HG03457 (cell line): ENCODE measurements around the gene RAB9A.
"Not testable (repeated sequence)": the region's sequence is repeated elsewhere in the genome, so short reads cannot be mapped to it uniquely, and the experiment has no call there.

Source experiments
- ATAC-seq: cut with Tn5 transposase; IDR thresholded peaks from one replicate; pipeline ENCODE4 v1.9.1; 2021; ENCODE audit warnings: moderate number of reproducible peaks; ENCODE audit not compliant: unreplicated experiment

The RAB9A gene

GRCh38 chrX:13669246-13669737, 19.6 kb upstream of the RAB9A start:
- ATAC-seq = peak; percentile 72

DNA sequence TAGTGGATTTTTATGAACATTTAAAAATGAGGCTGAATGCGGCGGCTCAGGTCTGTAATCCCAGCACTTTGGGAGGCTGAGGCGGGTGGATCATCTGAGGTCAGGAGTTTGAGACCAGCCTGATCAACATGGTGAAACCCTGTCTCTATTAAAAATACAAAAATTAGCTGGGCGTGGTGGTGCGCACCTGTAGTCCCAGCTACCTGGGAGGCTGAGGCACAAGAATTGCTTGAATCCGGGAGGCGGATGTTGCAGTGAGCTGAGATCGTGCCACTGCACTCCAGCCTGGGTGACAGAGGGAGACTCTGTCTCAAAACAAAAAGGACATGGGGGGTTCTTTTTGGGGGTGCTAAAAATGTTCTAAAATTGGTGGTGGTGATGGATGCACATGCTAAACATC, 19.2 kb upstream of the RAB9A start:
- ATAC-seq = not testable (repeated sequence)

- ATAC-seq = no peak
These were observed 18.7 kb upstream of the RAB9A start for GRCh38 chrX:13670197-13670596.

GRCh38 chrX:13673016-13673415, 15.9 kb upstream of the RAB9A start:
- no peak for ATAC-seq

DNA sequence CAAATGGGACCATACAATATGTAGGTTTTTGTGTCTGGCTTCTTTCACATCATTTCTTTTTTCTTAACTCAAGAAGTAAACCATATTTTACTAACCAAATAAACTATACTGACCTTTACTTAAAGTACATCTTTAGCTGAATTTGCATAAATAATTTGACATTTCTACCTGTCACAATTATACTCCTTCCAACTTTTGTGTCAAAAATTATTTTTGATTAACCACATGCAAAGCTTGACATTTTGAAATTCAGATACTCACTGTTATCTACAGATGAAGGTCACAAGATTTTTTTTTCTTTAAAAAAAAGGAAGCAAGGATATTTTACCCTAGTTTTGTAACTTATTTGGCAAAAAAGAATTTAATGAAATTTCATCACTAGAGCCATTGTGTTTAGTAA, 12.0 kb upstream of the RAB9A start:
- ATAC-seq = no peak

GRCh38 chrX:13679700-13680099, 9.2 kb upstream of the RAB9A start:
- ATAC-seq = not testable (repeated sequence)

GRCh38 chrX:13681595-13681994, 7.3 kb upstream of the RAB9A start:
- no peak for ATAC-seq

GRCh38 chrX:13684361-13684760, 4.6 kb upstream of the RAB9A start:
- ATAC-seq = no peak

DNA sequence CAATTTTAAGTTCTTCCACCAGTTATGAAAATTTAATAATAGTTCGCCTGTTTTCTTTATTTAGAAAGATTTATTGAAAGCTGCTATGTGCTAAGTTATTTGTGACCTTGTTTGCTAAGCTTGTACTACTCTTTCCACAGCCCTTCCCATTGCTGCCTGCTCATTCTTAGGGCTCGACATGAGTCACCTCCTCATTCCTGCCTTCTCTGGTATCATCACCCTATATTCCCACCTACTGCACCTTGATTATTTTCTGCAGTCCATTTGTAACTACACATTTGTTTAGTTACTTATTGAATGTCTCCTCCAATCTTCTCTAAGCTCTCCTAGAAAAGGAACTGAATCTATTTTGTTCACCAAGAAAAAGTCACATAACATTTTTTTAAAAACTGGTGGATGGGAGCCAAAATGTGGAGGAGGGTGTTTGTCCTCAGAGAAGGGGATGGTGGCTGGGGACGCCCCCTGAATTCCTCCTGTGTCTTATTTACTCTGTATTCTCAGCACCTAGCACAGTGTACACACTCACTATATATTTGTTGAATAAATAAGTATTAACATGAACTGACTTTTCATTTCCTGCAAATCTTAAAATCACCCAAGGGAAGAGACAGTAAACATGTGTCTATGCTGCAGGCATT, 3.7 kb upstream of the RAB9A start:
- ATAC-seq = no peak

- no peak for ATAC-seq
These were observed 1.7 kb upstream of the RAB9A start for GRCh38 chrX:13687203-13687602.

DNA sequence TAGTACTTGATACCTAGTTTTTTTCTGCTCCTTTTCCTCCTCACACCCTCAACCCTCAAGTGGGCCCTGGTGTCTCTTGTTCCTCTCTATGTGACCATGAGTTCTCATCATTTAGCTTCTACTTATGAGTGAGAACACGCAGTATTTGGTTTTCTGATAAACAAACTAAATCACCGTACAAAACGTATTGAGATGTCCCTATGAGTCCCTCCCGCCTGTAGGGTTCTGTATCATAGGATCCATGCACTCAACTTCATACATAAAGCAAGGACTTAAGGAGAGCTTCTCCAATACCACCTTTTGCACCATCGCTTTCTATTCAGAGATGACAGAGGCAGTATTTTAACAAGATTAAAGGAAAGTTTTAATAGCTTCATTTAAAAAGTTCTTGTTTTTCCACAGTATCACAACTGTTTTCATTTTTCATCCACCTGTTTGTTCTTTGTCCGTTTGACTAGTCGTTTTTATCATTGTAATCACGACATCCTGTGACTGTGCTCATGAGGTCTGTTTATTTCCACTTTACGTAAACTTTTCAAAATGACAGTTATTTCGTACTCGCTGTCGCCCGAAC, 457 bp upstream of the RAB9A start:
- no peak for ATAC-seq

- ATAC-seq = no peak
These were observed 848 bp downstream of the RAB9A start for GRCh38 chrX:13689741-13690211.

DNA sequence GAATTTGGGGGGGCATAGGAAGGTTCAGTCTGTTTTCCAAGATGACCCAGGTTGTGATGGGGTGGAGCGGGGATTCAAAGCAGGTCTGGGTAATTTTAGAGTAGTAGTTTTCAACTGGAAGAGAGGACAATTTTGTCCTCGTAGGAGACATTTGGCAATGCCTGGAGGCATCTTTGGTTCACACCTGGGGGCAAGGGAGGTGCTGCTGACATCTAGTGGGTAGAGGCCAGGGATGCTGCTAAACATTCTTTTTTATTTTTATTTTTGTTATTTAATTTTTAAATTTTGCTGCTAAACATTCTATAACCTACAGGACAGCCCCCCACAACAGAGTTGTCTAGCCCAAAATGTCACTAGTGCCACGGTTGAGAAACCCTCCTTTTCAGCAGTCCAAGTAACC, 1.9 kb downstream of the RAB9A start:
- no peak for ATAC-seq

DNA sequence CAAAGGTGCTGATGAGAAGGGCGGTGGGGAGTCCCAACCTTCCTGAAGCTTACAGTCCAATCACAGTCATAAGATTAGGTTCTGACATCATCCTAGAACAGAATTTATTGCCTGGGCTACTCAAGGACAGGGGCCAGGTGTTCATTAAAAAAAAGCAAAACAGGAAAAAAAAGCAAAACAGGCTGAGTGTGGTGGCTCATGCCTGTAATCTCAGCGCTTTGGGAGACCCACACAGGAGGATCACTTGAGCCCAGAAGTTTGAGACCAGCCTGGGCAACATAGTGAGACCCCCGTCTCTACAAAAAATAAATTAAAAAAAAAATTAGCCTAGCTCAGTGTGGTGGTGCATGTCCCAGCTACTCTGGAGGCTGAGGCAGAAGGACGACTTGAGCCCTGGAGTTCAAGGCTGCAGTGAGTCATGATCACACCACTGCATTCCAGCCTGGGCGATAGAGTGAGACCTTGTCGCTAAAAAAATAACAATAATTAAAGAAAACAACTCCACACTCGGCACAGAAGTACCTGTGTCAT, 3.0 kb downstream of the RAB9A start:
- no peak for ATAC-seq

DNA sequence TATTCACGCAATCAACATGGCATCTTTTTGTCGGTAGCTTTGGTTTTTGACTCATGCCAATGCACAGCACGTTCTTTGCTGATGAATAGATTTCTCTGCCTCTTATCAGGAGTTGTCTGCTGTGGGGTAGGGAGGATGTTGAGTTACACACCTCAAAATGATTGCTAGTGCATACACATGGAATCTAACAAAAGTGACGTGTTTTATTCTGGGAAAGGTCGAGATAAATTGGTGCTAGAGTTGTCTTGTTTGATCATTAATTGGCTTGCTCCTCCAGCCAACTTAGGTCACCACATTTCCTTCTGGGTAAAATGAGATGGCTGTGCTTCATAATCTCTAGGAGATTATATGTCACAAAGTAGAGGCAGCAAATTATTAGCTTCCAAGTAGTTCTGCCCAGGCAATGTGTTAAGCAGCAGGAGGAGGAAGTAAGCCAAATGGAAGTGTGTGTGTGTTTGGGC, 3.9 kb downstream of the RAB9A start:
- ATAC-seq = no peak

- ATAC-seq = no peak
These were observed 4.5 kb downstream of the RAB9A start for GRCh38 chrX:13693341-13693961.

GRCh38 chrX:13694359-13694758, 5.4 kb downstream of the RAB9A start:
- ATAC-seq = no peak

DNA sequence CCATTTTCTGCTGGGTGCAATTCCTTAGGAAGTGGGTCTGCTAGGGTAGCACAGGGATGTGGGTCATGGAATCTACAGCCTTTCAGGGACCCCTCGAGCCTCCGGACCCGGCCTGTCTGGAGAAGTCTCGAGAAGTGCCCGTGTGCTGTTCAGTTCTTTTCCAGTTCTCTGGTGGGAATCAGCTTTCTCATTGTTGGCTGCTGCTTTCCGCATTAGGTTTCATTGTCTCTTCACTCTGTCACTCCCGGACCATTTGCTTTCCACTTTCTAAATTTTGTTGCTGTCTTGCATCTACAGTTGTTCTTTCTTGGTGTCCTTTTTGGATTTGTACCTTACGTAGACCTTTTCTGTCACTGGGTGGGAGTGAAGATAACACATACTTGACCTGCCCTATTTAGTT, 6.1 kb downstream of the RAB9A start:
- no peak for ATAC-seq

- ATAC-seq = no peak
These were observed 6.7 kb downstream of the RAB9A start for GRCh38 chrX:13695601-13696115.

GRCh38 chrX:13697455-13697854, 8.5 kb downstream of the RAB9A start:
- ATAC-seq = peak; percentile 42

DNA sequence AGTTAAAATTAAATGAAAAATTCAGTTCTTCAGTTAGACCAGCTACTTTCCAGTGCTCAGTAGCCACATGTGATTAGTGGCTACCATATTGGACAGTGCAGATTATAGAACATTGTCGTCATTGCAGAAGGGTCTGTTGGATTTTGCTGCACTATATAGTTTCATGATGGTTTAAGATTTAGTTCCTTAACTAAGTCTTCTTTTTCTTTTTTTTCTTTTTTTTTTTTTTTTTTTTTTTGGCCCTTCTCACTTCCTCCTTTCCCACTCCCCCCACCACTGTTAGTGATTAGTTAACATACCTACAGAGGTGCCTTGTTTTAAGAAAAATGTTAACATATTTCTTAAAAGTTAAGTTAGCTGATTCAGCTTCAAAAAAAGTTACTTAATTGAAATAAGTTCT, 9.0 kb downstream of the RAB9A start:
- no peak for ATAC-seq

DNA sequence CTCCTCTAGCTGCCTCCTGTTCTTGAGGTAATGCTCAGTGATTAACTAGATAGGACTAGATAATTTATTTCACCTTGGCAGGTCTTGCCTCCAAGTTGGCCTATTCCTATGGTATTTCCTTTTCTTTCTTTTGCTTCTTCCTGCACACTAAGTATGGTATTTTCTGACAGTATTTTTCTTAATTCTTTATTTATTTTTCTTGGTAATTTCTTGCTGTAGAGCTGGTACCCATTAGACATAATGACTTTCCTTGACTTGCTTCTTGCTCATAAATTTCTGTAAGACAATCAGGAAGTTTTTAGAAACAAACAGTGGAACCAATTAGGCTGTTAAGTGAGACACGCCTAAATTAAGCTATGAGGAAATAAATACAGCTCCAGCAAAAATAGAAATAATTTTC, 9.5 kb downstream of the RAB9A start:
- no peak for ATAC-seq
